HG03378 (cell line): Measurements from ENCODE around the gene CFAP61.
"Not testable (repeated sequence)": the region's sequence is repeated elsewhere in the genome, so short reads cannot be mapped to it uniquely, and the experiment has no call there.

ENCODE experiments used
- ATAC-seq: cut with Tn5 transposase; IDR thresholded peaks from one replicate; pipeline ENCODE4 v1.9.1; 2021; ENCODE audit warnings: mild to moderate bottlenecking, moderate library complexity; ENCODE audit not compliant: unreplicated experiment

CFAP61 gene

DNA sequence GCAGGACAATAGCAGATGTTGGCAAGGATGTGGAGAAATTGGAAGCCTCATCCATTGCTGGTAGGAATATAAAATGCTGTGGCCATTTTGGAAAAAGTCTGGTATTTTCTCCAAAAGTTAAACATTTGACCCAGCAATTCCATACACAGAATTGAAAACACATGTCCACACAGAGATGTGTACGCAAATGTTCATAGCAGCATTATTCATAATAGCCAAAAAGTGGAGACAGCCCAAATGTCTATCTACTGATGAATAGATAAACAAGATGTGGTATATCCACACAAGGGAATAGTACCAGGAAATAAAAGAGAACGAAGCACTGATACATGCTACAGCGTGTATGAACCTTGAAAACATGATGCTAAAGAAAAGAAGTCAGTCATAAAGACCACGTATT lies 40.5 kb downstream of the CFAP61 start:
- no peak for ATAC-seq

GRCh38 chr20:20094410-20094809 lies 42.1 kb downstream of the CFAP61 start:
- no peak for ATAC-seq

DNA sequence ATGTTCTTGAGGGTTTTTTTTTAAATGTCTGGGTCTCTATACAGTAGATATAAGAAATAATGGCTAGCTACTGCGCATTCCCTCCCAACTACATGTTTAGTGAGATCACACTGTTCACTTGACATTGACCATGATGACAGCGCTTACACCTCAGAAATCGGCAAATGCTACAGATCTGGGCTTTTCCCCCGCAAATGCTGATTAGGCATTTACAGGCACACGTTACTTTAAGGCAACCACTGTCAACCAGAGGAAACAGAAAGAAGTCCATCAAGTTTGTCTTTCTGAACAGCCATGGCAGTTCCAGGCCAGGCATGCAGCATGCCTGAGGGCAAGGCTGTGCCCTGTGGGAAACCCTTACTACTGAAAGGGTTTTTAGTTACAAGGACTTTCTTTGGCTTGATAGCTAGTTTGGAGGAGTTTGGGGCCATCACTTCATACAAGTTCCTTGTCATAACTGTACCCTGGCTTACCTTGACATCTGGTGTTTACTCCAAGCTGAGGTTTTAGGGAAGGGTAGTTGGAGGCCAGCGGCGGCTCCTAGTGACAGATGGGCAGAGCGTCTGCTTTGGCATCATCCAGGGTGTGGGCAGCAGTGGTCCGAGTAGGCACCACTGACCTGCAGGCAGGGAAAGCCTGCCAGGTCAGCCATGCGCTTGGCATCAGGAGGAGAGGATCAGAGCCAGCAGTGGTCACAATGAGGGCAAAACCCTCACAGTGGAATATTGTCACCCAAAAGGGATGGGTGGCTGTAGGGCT lies 43.0 kb downstream of the CFAP61 start:
- no peak for ATAC-seq

DNA sequence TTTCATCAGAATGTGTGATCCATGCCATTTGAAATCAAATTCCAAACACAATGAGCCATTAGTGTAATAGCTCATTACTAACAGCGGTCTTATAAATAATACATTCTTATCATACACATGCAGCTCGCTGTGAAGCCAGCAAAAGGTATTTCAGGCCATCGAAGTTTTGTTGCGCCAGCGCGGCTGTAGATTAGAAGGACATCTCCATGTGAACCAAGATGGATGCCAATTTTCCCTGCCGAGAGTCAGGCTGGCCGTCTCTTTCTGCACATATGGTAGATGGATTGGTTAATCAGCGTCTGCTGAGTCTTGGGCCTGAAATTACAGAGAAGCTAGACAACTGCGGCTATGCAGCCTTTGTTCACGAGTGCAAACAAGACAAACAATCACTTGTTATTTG lies 44.1 kb downstream of the CFAP61 start:
- no peak for ATAC-seq

GRCh38 chr20:20100881-20101280 lies 48.5 kb downstream of the CFAP61 start:
- ATAC-seq: no peak

- ATAC-seq: no peak
Observed at GRCh38 chr20:20102163-20102562, 49.8 kb downstream of the CFAP61 start.

DNA sequence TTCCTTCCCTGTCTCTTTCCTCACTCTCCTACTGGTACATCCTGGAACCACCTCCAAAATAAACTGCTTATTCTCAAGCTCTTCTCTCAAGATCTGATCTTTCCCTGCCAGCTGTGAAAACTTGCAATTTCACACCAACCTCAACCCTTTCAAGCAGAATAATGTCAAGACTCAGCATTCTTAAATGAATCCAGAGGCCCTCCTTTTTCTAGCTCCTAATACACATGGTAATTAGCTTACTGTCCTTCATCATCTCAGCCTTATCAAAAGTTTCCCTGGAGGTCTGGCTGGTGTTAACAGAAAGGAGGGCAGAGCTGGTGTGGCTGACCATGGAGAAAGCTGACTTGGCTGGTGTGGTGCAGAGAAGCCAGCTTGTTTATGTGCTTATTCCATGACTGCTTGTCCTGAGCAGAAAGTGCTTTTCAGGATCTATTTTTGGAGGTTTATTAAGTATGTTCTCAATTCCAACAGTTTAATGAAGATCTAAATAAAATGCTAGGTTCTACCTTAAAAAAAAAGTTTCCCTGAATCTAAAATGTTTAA lies 50.5 kb downstream of the CFAP61 start:
- ATAC-seq: no peak

DNA sequence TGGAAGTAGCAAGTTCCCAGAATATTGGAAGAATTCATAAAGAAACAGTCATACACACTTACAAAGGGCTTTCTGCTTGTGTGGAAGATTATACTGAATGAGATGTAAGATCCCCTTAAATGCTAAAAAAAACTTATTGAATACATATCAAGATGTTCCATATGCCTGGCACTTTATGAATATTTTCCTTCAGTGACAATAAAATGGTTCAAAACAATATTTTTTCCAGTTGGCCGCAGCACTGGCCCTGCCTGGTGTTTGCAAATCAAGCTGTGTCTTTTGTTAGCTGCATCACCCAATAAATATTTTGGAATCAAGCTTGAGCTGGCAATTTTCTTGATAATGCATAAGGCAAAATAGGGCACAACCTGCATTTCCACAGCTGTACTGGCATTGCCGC lies 51.2 kb downstream of the CFAP61 start:
- ATAC-seq: no peak

DNA sequence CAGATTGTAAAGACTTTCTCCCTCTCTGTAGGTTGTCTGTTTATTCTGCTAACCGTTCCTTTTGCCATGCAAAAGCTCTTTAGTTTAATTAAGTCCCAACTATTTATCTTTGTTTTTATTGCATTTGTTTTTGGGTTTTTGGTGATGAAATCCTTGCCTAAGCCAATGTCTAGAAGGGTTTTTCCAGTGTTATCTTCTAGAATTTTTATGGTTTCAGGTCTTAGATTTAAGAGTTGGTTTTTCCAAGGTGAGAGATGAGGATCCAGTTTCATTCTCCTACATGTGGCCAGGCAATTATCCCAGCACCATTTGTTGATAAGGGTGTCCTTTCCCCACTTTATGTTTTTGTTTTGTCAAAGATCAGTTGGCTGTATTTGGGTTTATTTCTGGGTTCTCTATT lies 70.9 kb downstream of the CFAP61 start:
- not testable (repeated sequence) for ATAC-seq

DNA sequence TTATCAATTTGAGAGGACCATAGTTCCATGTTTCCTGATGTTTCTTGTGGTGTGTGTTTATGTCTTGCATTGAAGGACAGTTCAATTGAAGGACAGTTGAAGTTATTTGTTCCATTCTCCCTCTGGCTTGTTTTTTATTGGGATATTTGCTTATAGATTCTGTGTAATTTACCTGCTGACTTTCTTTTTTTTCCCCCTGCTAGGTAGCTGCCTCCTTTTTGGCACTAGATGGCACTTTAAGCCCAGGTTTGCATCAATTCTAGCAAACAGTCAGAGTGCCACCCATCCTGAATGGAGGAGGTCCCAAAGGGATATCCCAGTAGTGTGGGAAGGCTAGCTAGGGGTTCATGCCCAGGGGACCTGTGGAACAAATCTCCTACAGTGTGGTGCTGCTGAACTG lies 78.1 kb downstream of the CFAP61 start:
- no peak for ATAC-seq

DNA sequence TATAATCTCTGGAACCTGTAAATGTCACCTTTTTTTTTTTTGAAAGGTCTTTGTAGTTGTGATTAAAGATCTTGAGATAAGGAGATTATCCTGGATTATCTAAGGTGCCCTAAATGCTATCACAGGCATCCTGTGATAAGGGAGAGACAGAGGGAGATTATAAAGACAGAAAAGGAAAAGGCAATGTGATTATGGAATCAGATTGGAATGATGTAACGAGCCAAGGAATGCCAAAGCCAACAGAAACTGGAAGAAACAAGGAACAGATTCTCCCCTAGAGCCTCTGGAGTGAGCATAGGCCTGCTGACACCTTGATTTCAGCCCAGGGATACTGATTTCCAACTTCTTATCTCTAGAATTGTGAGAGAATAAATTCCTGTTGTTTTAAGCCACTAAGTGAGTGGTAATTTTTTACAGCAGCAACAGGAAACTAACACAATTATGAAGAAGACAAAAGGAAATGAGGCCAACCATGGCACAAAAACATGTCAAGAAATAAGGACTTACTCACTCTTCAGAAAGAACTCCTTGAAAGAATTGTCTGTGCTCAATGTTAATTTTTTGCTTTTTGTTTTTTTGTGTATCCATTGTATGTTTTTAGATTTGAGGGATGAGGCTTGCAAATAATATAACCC lies 82.7 kb downstream of the CFAP61 start:
- ATAC-seq: no peak

GRCh38 chr20:20136313-20136712 lies 84.0 kb downstream of the CFAP61 start:
- no peak for ATAC-seq

DNA sequence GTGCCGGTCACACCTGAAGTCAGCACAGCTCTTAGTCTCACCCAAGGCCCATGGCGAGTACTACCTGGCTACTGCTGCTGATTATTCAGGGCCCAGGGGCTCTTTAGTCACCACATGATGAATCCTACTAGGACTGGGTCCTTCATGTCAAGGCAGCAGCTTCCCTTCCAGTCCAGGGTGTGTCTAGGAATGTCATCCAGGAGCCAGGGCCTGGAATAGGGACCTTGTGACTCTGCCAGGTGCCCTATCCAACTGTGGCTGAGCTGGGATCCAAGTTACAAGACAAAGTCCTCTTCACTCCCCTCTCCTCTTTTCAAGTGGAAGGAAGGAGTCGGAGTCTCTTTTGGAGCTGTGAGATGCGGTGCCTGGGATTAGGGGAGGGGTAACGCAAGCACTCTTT lies 85.5 kb downstream of the CFAP61 start:
- ATAC-seq: no peak

GRCh38 chr20:20138301-20139064 lies 86.2 kb downstream of the CFAP61 start:
- ATAC-seq: no peak

DNA sequence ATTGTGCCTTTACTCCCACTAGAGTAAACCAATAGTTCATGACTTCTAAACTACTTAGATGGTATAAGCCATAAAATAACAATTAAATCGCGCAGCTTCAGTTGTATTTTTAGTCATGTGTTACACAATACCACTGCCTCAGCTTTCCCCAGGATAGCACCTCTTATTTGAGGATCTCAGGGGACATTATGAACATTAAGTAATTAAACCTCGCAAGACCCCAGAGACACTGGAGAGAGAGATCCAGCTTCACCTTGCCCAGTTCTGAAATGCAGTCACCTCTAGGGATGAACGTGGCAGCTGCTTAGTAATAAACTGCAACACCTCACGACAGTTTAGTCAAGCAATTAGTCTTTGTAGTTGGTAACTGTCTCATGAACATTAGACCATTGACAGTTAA lies 87.1 kb downstream of the CFAP61 start:
- ATAC-seq: no peak

DNA sequence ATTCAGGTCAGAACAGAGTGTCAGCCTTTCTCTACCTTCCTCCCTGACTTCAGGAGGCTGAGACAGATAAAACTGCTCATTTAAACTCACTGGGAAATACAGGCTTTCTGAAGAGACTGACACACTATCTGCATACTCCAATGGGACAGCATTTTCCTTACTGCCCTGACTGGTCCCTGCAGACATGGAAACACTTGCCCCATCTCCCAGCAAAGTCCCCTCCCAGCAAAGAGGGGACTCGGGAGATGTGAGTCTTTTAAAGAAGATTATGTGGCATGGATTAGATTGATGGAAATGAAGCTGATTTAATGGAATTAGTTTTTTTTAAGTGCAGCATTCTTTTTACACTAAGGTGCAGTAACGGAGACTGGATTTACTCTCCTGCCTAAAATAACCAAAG lies 90.8 kb downstream of the CFAP61 start:
- no peak for ATAC-seq

DNA sequence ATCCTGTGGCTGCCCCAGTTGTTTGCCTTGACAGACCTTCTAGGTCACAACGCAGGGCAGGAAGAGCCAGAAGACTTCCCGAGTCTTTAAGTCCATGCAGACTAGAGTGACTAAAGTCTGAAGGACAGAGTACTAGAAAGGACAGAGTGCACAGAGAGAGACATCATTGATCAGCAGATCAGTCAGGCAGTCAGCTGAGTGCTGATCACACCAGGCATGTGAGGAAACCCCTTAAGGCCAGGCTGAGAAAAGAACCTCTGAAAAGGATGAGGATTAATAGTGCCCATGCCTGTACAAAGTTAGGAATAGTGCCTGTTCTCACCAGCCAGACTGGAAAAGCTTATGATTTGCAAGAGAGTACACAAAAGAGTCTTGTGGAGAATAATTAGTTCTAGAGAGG lies 91.3 kb downstream of the CFAP61 start:
- no peak for ATAC-seq

DNA sequence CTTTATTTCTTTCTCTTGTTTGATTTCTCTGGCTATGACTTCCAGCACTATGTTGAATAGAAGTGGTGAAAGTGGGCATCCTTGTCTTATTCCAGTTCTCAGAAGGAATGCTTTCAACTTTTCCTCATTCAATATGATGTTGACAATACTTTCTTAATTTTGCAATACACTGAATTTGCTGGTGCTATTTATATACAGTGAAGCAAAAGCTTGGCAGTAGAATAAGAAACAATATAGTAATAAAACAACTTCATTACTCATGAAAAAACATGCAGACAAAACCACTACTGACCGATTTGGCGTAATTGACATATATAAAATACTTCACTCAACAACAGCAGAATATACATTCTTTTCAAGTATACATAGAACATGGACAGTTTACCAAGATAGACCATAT lies 96.4 kb downstream of the CFAP61 start:
- ATAC-seq: no peak

GRCh38 chr20:20150241-20150640 lies 97.9 kb downstream of the CFAP61 start:
- no peak for ATAC-seq

DNA sequence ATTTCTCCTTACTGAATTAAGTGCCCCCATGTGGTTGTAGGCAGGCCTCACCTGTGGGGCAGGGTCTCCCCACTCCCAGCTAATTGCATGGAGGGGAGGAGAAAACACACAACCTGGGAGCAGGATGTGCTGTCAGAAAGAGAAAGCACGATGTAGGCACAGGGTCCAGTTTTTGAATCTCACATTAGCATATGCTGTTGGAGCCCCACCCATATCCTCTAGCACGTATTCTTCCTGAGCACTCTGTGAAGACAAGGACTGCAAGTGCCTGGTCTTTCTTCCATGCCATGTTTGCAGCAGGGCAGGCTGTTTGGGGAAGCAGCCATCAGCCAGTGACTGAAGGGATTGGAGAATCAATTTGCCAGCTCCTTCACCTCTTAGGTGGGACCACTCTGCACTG lies 108.2 kb downstream of the CFAP61 start:
- no peak for ATAC-seq

GRCh38 chr20:20161611-20162010 lies 109.3 kb downstream of the CFAP61 start:
- no peak for ATAC-seq

DNA sequence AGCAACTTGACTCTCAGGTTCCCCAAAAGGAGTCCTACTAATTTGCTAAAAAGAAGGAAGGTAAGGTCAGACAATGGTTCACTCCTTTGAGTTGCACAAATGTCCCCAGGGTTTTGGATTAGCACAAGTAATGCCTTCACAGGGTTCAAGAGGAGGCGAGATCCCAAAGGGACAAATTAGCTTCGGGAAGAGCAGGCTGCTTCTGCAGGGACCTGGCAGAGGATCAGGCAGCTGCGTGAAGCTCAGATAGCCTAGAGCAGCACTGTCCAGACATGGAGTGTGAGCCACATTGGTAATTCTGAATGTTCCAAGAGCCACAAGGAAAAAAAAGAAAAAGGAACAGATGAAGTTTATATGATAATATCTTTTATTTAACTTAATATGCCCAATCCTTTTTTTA lies 115.4 kb downstream of the CFAP61 start:
- no peak for ATAC-seq
